ENCODE measurements around the gene NSMCE1. TPM values are rescaled to one million over a fixed set of nuclear protein-coding genes. Genes with fewer than 3 reads are reported as not detected.

NSMCE1 gene
- total RNA-seq, 1 experiment from 2014 or later: 106 TPM

- H3K4me3 Mint-ChIP-seq (ENCODE audit: unreplicated experiment): no peak overlapping the region
- BruUV-seq (replicated peaks): no TSS peak
- intact Hi-C loops (cut with micrococcal nuclease): no loop called here
- no peak overlapping the region for H3K27ac Mint-ChIP-seq (ENCODE audit: low read depth, unreplicated experiment)
- H3K4me1 Mint-ChIP-seq (ENCODE audit: insufficient read depth, unreplicated experiment): peaks cover 17% of the 10 kb centered on the region
- no peak for TF ChIP-seq CTCF (IDR thresholded peaks at IDR 0.05; ENCODE audit: unreplicated experiment)
- peaks cover 14% of the 10 kb centered on the region for H3K9me3 Mint-ChIP-seq (ENCODE audit: unreplicated experiment)
- H3K36me3 Mint-ChIP-seq (ENCODE audit: insufficient read depth, unreplicated experiment): no peaks in the 10 kb centered on the region
- POLR2A ChIA-PET: interaction anchor here (1.0 kb wide), 1 partner anchor 35 kb away, joined by 4 read pairs; the partner anchor contains the start of gene NSMCE1
- peak; percentile 37 for DNase-seq (ENCODE audit: unreplicated experiment)
- no peaks in the 10 kb centered on the region for H3K27me3 Mint-ChIP-seq (ENCODE audit: insufficient read depth, unreplicated experiment)
- CTCF ChIA-PET: interaction anchor here (0.6 to 1.0 kb wide), 5 partner anchors 9 to 237 kb away, joined by 3 to 4 read pairs (median 3); partner anchors contain the start of gene C16orf82
Measured at GRCh38 chr16:27303256-27304100, 34.9 kb upstream of the NSMCE1 start.

GRCh38 chr16:27302126-27302525 is 33.6 kb upstream of the NSMCE1 start:
- Mint-ChIP-seq H3K4me3 (ENCODE audit: unreplicated experiment) (no peak overlapping the region), H3K36me3 (ENCODE audit: insufficient read depth, unreplicated experiment) (no peaks in the 10 kb centered on the region), H3K4me1 (ENCODE audit: insufficient read depth, unreplicated experiment) (peaks cover 17% of the 10 kb centered on the region), H3K27me3 (ENCODE audit: insufficient read depth, unreplicated experiment) (no peaks in the 10 kb centered on the region), H3K27ac (ENCODE audit: low read depth, unreplicated experiment) (no peak overlapping the region), H3K9me3 (ENCODE audit: unreplicated experiment) (peaks cover 14% of the 10 kb centered on the region)
- no peak for DNase-seq (ENCODE audit: unreplicated experiment)
- POLR2A ChIA-PET: interaction anchor here (0.7 kb wide), 1 partner anchor 19 kb away, joined by 3 read pairs; no protein-coding TSS in a partner anchor
- no peak for TF ChIP-seq CTCF (IDR thresholded peaks at IDR 0.05; ENCODE audit: unreplicated experiment)
- intact Hi-C loops (cut with micrococcal nuclease): no loop called here
- CTCF ChIA-PET: no interaction called here
- BruUV-seq (replicated peaks): no TSS peak

- Mint-ChIP-seq H3K4me3 (ENCODE audit: unreplicated experiment) (no peak overlapping the region), H3K4me1 (ENCODE audit: insufficient read depth, unreplicated experiment) (peaks cover 17% of the 10 kb centered on the region), H3K36me3 (ENCODE audit: insufficient read depth, unreplicated experiment) (no peaks in the 10 kb centered on the region), H3K9me3 (ENCODE audit: unreplicated experiment) (peaks cover 9% of the 10 kb centered on the region), H3K27ac (ENCODE audit: low read depth, unreplicated experiment) (no peak overlapping the region), H3K27me3 (ENCODE audit: insufficient read depth, unreplicated experiment) (no peaks in the 10 kb centered on the region)
- intact Hi-C loops (cut with micrococcal nuclease): no loop called here
- TF ChIP-seq CTCF (IDR thresholded peaks at IDR 0.05; ENCODE audit: unreplicated experiment): no peak
- ChIA-PET CTCF (interaction anchor here (1.1 kb wide), 1 partner anchor 66 kb away, joined by 5 read pairs; no protein-coding TSS in a partner anchor), POLR2A (no interaction called here)
- BruUV-seq (replicated peaks): no TSS peak
- no peak for DNase-seq (ENCODE audit: unreplicated experiment)
Measured at GRCh38 chr16:27301236-27301861, 32.8 kb upstream of the NSMCE1 start.

GRCh38 chr16:27298132-27298531 is 29.6 kb upstream of the NSMCE1 start:
- no TSS peak for BruUV-seq (replicated peaks)
- peaks cover 7% of the 10 kb centered on the region for H3K4me1 Mint-ChIP-seq (ENCODE audit: insufficient read depth, unreplicated experiment)

More at GRCh38 chr16:27298132-27298531, 29.6 kb upstream of the NSMCE1 start:
- DNase-seq (ENCODE audit: unreplicated experiment): no peak
- intact Hi-C loops (cut with micrococcal nuclease): no loop called here
- H3K36me3 Mint-ChIP-seq (ENCODE audit: insufficient read depth, unreplicated experiment): no peaks in the 10 kb centered on the region
- ChIA-PET CTCF (interaction anchor here (0.6 to 1.0 kb wide), 3 partner anchors 48 to 70 kb away, joined by 3 read pairs; no protein-coding TSS in a partner anchor), POLR2A (no interaction called here)
- H3K27me3 Mint-ChIP-seq (ENCODE audit: insufficient read depth, unreplicated experiment): no peaks in the 10 kb centered on the region
- TF ChIP-seq CTCF (IDR thresholded peaks at IDR 0.05; ENCODE audit: unreplicated experiment): no peak
- H3K4me3 Mint-ChIP-seq (ENCODE audit: unreplicated experiment): no peak overlapping the region
- no peaks in the 10 kb centered on the region for H3K9me3 Mint-ChIP-seq (ENCODE audit: unreplicated experiment)
- H3K27ac Mint-ChIP-seq (ENCODE audit: low read depth, unreplicated experiment): no peak overlapping the region

Data from MCF 10A (cell line).